GM12891 (cell line): ENCODE measurements around the gene LPIN1.

Experiments
- POLR2A ChIP-seq: IDR thresholded peaks from 2 replicates; pipeline ENCODE4 v1.6.1; 2011; ENCODE audit warnings: low read depth, low read length, control low read depth
- POLR2AphosphoS5 ChIP-seq: IDR thresholded peaks from 2 replicates; pipeline ENCODE4 v1.6.1; 2011; ENCODE audit warnings: low read depth, low read length, control low read depth

DNA sequence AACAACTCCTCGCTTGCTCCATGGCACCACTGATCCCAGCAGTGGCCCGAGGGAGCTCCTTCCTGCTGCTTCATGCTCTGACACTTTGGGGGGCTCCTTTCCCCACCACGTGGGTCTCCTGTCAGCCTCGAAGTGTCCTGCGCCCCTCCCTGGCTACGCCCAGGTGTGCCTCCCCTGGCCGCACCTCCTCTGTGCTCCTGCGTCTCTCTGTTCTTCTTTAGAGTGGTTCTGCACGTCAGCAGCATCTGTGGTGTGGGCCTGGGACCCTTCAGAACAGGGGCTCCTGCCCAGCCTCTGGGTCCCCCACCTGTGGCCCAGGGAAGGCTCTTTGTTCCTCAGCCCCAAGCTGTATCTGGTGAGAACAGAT lies 49.7 kb upstream of the LPIN1 start:
- TF ChIP-seq POLR2A (no peak), POLR2AphosphoS5 (no peak)
